ENCODE measurements around the gene RAI1.
"Not testable (repeated sequence)": the region's sequence is repeated elsewhere in the genome, so short reads cannot be mapped to it uniquely, and the experiment has no call there.

Gene RAI1

DNA sequence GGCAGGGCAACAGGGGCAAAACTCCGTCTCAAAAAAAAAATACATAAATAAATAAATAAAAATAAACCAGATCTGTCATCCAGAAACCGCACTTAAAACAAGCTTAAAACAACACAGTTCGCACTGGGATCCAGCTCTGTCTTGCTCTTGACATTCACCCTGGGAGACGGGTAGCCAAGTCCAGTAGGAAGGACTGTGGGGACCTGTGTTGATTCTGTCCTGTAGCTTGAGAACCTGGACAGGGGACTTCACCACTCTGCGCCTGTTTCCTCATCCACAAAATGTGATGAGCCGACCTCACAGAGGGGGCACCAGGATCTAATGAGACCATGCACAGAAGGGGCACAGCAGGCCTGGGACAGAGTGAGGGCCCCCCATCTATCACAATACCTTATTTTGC is 1.5 kb upstream of the RAI1 start:
- no peak for DNase-seq (ENCODE audit: low spot score)

DNA sequence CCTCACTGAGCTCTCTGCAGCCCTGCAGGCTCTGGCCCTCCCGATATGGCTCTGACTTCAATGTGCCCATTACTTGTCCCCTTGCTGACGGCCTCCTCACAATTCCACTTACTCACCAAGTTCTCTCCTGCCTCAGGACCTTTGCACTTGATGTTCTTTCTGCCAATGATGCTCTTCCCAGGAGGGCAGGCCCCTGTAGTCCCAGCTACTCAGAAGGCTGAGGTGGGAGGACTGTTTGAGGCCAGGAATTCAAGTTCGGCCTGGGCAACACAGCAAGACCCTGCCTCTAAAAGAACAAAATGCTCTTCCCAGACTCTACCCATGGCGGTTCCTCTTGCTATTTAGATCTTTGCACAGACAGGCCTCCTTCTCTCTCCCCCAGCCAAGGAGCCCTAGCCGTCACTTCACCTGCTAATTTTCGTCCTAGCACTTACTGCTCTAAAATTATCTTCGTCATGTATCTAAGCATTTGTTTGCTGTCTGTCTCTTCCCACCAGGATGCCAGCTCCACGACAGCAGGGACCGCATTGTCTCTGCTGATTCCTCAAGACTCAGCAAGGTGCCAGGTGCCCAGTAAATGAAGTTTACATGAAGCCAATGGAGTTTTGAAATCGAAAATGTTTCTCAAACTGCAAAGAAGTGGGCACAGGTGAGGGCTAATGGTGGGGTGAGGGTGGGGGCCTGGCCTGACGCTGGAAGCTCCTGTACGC is 626 bp upstream of the RAI1 start:
- no peak for DNase-seq (ENCODE audit: low spot score)

- no peak for DNase-seq (ENCODE audit: low spot score)
These were observed 560 bp downstream of the RAI1 start for GRCh38 chr17:17681744-17682292.

GRCh38 chr17:17682293-17682736 is 1.1 kb downstream of the RAI1 start:
- peak; percentile 56 for DNase-seq (ENCODE audit: low spot score)

DNA sequence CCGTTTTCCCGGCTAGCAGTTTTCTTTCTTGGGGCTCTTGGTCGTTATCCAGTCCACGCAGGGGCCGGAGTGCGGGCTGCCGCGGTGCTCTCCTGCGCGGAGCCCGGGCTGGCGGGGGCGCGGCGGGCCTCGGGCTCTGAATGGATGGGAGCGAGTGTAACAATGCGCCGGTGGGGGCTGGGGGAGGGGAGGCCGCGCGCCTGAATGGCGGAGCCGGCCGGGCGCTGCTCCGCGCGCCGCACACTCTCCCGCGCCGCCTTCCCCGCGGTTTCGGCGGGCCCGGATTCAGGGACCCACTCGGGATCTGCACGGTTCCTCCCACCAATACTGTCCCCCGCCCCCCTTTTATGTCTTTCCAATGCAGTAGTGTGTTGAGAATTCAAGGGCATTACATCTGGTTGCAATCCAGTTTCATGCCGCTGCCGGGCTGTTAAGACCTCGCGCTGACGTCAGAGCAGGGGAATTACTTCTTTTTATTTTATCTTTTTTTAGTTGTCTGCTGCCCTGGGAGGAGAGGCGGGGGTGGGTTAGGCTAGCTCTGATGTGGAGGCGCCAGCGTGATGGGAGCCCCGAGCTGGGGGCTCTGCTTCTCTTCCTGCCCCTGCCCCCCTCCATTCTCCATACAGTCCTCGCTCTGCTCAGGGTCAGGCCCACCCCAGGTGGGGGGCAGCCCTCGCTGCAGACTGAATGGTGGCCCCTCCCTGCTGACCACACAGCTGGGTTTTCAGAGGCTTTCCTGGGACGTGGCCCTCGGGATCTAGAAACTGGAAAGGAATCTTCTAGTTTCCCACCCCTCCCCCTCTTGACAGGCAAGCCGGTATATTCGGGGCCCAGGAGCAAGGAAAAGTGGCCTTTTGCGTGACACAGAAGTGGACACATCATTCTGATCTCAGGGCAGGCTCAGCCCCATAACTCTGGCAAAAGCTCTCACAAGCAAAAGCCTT is 1.8 kb downstream of the RAI1 start:
- peak; percentile 63 for DNase-seq (ENCODE audit: low spot score)

- no peak for DNase-seq (ENCODE audit: low spot score)
These were observed 2.6 kb downstream of the RAI1 start for GRCh38 chr17:17683710-17684365.

DNA sequence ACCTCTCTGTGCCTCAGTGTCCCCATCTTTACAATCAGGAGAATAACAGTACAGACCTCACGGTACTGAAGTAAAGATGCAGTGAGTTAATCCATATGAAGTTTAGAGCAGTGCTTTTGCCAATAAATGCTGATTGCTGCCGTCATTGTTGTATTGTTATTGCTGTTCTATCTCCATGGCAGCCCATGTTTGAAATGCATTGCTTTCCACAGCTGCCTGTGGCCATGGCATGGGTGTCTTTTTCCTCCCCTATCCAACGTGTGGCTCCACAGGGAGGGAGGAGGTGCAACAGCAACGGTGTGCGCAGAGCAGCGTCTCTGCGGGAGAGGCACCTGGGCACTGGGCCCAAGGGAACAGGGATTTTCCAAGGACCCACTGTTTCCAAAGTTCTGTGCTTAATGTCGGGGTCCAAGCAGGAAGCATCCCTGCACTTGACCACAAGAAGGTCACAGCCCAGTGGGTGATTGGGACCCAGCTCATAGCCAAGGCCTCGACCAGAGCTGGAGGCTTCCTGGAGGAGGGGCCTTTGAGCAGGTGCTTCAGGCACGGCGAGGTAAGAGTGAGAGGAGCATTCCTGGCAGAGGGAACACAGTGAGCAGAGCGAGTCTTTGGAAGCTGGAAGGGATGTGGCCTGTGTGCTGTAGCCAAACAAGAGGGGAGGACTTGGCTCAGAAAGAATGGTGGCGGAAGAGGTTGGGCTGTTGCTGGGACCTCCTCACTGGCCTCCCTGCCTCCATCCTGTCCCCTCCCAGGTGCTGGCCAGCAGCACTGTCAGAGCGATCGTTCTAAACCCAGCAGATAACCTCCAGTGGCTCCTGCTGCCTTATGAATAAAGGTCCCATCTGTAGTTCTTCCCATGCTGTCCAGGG is 3.9 kb downstream of the RAI1 start:
- DNase-seq (ENCODE audit: low spot score) = no peak

- DNase-seq (ENCODE audit: low spot score) = peak; percentile 50
These were observed 4.6 kb downstream of the RAI1 start for GRCh38 chr17:17685775-17686291.

GRCh38 chr17:17689312-17689711 is 8.1 kb downstream of the RAI1 start:
- DNase-seq (ENCODE audit: low spot score) = no peak

DNA sequence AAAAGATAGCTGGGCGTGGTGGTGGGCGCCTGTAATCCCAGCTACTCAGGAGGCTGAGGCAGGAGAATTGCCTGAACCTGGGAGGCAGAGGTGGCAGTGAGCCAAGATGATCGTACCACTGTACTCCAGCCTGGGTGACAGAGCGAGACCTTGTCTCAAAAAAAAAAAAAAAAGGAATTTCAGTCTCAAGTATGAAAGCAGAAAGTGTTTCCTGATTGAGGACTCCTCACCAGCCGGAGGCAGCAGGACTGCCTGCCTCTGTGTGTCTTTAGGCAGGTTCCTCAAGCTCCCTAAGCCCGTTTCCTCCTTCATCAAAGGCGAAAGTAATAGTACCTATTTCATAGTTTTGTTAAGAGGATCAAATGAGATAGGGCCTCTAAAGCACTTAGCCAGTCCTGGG is 9.0 kb downstream of the RAI1 start:
- not testable (repeated sequence) for DNase-seq (ENCODE audit: low spot score)

DNA sequence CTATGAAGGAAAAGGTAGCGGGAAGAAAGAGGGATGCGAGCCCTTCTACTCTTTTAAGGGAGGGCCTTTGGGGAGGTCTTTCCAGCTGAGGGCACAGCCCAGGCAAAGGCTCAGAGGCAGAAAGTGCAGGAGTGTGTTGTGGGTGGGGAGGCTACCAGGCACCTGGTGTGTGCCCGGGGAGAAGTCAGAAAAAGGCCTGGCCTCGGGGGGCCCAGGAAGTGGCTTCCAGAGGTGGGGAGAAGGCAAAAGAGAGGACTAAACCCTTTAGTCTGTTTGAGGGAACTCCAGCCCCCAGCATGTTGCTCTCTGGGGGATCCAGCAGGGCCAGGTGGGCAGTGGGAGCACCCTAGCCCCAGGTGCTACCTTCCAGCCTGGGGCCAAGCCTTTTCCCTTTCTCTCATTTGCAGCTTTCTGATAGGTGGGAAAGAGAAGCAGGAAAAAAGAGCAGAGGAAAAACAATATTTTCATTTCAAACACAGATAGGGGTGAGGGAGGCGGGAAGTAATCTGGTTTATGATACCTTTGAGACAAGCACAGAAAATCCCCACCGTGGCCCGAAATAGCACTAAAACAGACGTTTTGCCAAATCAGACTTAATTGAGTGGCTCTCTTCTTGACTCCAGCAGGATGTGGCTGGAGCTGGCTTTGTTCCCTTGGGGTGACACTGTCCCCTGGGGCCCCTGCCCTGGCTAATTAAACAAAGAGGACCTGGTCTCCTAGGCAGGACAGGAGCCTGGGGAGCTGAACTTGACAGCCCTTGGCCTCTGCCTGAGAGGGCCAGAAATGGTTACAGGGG is 10.4 kb downstream of the RAI1 start:
- no peak for DNase-seq (ENCODE audit: low spot score)

DNA sequence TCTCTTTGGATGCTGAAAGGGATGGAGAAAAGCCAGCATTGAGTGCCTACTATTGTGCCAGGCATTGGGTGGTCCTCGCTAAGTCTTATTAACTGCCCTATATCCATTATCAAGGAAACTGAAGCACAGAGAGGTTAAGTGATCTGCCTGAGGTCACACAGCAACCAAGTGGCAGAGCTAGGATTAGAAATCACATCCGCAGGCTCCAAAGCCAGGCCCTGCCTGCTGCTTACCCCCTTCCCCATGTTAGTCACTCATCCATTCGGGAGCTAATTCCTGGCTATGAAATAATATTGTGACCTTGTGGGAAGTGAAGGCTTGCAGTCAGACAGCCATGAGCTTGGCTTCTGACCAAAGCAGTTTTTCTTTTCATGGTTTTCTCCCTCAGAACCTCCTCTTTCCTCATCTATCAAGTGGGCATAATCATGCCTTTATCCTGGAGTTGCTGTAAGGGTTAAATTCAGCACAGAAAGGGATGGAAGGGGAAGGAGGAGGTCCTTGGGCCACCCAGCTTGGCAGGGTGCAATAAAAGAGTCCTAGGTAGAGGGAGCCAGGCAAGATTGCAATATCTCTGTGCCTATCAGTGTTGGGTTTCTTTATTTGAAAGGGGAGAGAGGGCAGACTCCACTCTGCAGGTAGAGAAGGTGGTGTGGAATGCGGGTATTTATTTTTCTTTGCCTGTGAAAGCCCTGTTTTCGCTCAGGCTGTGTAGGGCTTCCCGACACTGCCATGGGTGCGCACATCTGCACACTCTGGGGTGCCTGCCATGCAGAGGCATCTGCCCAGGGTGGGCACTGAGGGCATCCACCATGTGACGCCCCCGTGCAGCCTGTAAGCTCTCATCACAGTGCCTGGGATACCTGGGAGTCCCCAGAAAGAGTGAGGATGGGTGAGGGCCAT is 11.3 kb downstream of the RAI1 start:
- no peak for DNase-seq (ENCODE audit: low spot score)

DNA sequence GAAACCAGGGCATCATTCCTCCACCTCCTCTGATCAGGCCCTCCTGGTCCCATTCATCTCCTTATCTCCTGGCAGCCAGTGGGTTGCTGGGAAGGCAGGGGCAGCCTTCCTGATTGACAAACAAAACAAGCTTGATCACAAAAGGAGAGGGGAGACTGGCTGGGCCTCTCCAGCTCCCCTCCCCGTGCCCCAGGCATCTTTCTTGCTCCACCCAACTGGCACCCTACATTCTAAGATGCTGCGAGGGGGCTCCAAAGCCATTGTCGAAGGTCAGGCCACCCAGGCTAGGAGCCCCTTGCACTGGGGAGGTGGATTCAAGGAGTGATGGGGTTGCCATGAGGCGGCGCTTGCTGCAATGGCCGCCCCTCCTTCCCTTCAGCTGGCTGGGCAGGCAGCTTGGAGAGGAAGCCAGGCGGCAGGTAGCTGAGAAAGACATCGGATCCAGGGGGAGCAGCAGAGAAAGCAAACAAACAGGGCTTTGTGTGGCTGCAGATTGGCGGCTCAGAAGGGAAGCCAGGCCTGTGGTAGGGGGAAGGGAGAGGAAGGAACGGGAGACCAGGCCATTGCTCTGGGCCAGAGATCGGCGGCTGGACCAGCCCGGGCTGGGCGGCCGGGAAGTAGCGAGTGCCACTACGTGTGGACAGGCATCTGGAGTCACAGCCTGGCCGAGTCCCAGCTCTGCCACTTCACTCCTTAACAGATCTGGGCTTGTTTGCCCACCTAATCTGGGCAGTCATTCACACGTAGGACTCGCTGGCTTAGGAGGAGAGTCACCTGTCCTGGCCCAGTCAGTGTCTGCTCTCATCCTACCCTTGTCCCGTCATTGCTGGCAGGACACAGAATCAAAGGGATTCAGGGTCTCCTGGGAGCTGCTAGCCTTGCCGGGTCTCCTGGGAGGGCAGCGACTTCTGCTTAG is 12.3 kb downstream of the RAI1 start:
- peak; percentile 45 for DNase-seq (ENCODE audit: low spot score)

- DNase-seq (ENCODE audit: low spot score) = peak; percentile 73
These were observed 13.2 kb downstream of the RAI1 start for GRCh38 chr17:17694169-17695081.

DNA sequence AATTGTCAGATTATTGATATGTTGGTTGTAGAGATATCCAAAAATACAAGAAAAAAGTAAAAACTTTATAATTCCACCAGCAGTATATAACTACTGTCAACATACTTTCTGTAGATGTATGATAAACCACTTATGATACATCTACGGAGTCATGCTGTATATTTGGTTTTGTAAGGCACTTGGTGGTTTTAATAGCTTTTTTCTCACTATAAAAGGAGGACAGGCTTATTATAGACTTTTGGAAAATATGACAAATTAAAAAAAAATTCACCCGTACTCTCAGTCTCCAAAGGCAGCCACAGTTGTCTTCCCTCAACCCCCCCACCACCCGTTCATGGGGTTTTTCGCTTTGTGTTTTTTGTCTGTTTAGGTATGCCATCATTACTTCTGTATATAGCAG is 14.8 kb downstream of the RAI1 start:
- DNase-seq (ENCODE audit: low spot score) = no peak

DNA sequence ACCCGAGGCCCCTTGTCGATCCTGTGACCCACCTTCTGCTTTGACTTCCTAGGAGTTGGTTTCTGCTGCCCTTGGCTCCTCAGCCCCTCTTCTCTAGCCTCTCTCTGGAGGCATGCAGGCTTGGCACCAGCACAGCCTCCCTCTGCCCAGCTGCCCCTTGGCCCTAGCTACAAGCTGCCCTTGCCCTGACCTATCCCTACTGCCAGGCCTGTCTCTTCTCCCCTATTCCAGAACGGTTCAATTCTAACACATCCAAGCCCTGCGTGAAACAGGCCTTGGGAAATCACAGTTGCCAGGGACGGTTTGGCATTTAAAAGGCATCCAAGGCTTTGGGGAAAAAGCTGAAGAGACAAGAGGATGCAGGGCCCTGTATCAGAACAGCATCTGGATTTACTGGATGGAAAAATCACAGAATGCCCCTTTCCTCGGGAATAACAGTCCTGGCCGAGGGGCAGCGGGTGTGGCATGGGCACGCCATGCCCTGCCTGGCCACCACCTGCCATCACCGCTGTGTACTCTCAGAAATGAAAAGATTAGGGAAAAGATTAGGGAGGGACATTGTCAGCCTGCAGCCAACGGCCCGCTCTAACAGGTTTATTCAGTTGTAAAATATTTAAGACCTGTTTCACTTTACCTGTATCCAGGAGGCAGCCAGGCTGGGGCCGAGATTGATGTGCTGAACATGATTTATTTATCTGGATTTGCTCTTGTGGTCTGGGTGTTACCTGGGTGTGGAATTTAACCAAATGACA is 15.8 kb downstream of the RAI1 start:
- no peak for DNase-seq (ENCODE audit: low spot score)
